GM10248 (cell line): Measurements from ENCODE around the gene ACBD6.

ENCODE experiments used
- CTCF ChIA-PET: fragments of 300-600 bp; sonication (Branson Sonifier 250); formaldehyde crosslinking; extraction: SDS; loops from one replicate; lab custom pipeline; 2021; ENCODE audit warnings: antibody characterized with exemption; lab: Yijun Ruan, JAX
- POLR2A ChIA-PET: fragments of 350-650 bp; sonication (Branson Sonifier 250); formaldehyde crosslinking; extraction: SDS; loops from one replicate; lab custom pipeline; 2020; ENCODE audit warnings: antibody characterized with exemption; lab: Yijun Ruan, JAX
- DNase-seq: peaks from one replicate; pipeline ENCODE4 v3.0.0; 2012; ENCODE audit errors: extremely low spot score
- TF ChIP-seq, protein P1 (sequence below): IDR thresholded peaks from 2 replicates; pipeline ENCODE4 v1.5.1; 2012; ENCODE audit warnings: mild to moderate bottlenecking, low read depth; ENCODE audit errors: extremely low read depth, missing control alignments, control extremely low read depth

The ACBD6 gene

DNA sequence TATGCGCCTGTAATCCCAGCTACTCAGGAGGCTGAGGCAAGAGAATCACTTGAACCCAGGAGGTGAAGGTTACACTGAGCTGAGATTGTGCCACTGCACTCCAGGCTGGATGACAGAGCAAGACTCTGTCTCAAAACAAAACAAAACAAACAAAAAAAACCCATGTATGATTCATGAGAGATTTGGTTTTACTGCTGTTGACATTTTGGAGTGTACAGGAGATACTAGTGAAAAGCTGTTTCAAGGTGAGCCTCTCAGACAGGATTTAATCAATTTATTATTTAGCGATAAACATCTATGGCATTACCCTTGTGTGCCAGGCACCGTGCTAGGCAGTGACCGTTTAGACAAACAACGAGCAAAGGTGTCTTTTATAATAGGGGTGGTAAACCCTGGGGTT is 255.8 kb downstream of the ACBD6 start:
- TF ChIP-seq, protein P1, sequence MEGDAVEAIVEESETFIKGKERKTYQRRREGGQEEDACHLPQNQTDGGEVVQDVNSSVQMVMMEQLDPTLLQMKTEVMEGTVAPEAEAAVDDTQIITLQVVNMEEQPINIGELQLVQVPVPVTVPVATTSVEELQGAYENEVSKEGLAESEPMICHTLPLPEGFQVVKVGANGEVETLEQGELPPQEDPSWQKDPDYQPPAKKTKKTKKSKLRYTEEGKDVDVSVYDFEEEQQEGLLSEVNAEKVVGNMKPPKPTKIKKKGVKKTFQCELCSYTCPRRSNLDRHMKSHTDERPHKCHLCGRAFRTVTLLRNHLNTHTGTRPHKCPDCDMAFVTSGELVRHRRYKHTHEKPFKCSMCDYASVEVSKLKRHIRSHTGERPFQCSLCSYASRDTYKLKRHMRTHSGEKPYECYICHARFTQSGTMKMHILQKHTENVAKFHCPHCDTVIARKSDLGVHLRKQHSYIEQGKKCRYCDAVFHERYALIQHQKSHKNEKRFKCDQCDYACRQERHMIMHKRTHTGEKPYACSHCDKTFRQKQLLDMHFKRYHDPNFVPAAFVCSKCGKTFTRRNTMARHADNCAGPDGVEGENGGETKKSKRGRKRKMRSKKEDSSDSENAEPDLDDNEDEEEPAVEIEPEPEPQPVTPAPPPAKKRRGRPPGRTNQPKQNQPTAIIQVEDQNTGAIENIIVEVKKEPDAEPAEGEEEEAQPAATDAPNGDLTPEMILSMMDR = no peak
- POLR2A ChIA-PET = no interaction called here
- CTCF ChIA-PET = no interaction called here
- DNase-seq = no peak

DNA sequence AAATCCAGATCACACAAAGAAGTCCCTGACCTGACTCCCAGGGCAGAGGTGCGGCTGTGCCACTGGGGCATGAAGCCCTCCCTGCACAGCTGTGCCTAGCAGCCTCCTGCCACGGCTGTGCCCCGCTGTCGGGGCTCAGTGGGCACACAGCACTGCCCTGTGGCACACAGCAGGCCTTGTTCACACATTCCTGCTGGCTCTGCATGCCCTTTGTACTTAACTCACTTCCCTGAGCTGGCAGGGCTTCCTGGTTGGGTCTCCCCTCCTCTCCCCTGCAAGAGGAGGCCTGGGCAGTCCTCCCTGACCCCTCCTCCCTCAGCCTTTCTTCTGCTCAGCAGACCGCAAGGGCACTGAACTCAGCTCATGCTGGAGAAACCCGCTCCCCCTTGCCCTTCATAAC is 257.5 kb downstream of the ACBD6 start:
- DNase-seq = no peak
- TF ChIP-seq, protein P1 = no peak
- POLR2A ChIA-PET = no interaction called here
- CTCF ChIA-PET = interaction anchor here (1.5 kb wide), 1 partner anchor 8 kb away, joined by 3 read pairs; no protein-coding TSS in a partner anchor

- POLR2A ChIA-PET = no interaction called here
- CTCF ChIA-PET = interaction anchor here (1.5 kb wide), 1 partner anchor 9 kb away, joined by 3 read pairs; no protein-coding TSS in a partner anchor
- no peak for DNase-seq
Measured at GRCh38 chr1:180243517-180244221, 258.7 kb downstream of the ACBD6 start.

DNA sequence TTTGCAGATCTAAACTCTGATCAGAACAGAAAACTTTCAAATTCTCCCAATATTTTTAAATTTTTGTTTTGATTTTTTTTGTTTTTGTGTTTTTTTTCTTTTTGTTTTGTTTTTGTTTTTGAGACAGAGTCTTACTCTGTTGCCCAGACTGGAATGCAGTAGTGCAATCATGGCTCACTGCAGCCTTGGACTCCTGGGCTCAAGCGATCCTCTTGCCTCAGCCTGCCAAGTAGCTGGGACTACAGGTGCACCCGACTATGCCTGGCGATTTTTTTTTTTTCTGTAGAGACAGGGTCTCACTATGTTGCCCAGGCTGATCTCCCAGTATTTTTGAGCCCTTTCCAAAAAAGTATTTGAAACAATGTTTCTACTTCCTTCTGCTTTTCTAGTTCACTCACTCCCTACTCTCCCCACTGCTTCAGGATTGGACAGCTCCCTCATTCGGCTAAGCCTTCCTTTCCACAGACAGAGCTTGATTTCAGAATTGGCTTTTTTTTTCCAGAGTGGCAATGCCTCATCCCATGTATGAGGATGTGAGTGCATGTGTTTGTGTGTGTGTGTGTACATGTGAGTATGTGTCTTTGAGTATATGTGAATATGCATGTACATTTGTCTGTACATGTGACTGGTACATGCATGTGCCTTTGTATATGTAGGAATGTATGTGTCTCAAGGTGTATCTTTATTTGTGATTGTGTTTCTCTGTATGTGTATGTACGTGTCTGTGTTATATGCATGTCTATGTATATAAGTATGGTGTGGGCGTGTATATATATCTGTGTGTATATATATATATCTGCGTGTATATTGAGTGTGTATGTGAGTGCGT is 260.4 kb downstream of the ACBD6 start:
- DNase-seq = no peak
- ChIA-PET POLR2A (interaction anchor here (0.6 kb wide), 1 partner anchor 427 kb away, joined by 3 read pairs; no protein-coding TSS in a partner anchor), CTCF (interaction anchor here (0.8 to 1.9 kb wide), 2 partner anchors 11 to 427 kb away, joined by 3 to 5 read pairs; no protein-coding TSS in a partner anchor)
- TF ChIP-seq, protein P1 = no peak

More at GRCh38 chr1:180243517-180244221, 258.7 kb downstream of the ACBD6 start:
- TF ChIP-seq, protein P1 = no peak

DNA sequence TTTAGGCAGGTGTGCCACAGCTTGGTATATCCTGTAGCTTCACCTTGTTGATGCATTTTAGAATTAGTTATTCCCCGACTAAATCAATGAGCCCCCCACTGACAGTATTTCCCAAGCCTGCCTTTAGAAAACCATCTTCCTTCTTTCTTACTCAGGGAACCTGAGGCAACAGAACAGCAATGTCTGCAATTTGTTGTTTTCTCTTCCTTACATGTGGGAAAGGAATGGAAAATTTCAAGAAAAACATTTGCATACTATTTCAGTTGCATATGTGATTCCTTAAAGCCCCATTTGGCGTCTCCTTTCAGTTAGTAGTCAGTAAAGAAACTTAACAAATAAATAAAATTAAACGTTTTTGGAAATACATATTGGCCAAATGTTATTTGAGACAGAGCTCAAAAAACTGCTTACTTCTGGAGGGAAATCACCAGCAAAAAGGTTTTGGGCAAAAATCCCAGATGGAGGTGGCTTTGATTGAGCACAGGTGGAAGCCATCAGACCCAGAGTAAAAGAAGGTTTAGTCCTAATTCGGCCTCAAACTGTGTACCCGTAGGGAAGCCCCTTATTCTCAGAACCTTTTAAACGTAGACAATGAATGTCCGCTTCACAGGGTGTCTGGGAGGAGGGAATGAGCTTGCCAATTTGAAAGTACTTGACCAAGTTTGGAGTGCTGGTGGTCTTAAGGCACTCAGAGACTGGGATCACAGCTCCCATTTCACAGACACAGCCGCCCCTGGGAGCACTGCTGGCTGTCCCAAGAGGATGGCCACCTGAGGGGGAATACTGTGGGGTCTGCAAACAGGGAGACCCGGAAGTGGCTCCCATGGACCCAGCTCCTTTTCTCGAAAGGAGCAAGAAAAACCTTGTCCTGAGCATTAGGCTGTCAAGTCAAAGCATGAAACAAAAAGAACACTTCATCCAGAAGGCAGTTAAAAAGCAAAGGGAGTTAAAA is 263.0 kb downstream of the ACBD6 start:
- POLR2A ChIA-PET = no interaction called here
- CTCF ChIA-PET = interaction anchor here (1.1 to 1.6 kb wide), 3 partner anchors 10 to 31 kb away, joined by 3 to 5 read pairs (median 3); no protein-coding TSS in a partner anchor
- TF ChIP-seq, protein P1 = no peak
- DNase-seq = no peak
